ENCODE results near the gene ANKS3. TPM values are rescaled to one million over a fixed set of nuclear protein-coding genes. Genes with fewer than 3 reads are reported as not detected.

ANKS3 gene
- total and polyA plus RNA-seq, 10 of the 15 experiments (the other 5 are each of a cell fraction or from before 2014, with no cell fraction given): 0.29 to 14.2 (median 8.5) TPM

DNA sequence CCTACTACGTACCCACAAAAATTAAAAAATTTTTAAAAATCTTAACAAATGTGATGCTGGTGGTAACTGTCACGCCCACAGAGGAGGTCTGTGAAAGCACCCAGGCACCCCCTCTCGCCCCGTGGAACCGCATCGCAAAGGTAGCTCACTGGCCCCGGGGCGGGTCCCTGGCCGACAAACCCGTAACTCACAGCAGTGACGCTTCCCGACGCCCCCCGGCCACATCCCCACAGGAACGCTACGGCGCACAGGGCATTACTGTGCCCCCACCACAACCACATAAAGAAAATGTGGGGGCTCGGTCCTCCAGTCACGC lies 366 bp downstream of the ANKS3 start:
- peaks cover 13% of the 10 kb centered on the region for H3K79me2 ChIP-seq (ENCODE audit: control insufficient read depth, insufficient read depth, low read length)
- no peak for TF ChIP-seq EGR1 (IDR thresholded peaks at IDR 0.05; ENCODE audit: borderline replicate concordance in 1 of 2, low read depth in 2 of 2, low read length in 2 of 2)
- no peak for TF ChIP-seq TCF12 (IDR thresholded peaks at IDR 0.05; ENCODE audit: low read depth, low read length)
- TF ChIP-seq WRNIP1 (IDR thresholded peaks at IDR 0.05; ENCODE audit: borderline replicate concordance, low read depth, low read length): no peak
- TF ChIP-seq CHD1 (IDR thresholded peaks at IDR 0.05; ENCODE audit: low read depth, low read length): no peak
- no peak for TF ChIP-seq BHLHE40 (IDR thresholded peaks at IDR 0.05; ENCODE audit: borderline replicate concordance in 1 of 2, low read depth in 2 of 2, low read length in 1 of 2)
- TF ChIP-seq STAT3 (IDR thresholded peaks at IDR 0.05; ENCODE audit: low read depth, low read length): no peak
- TF ChIP-seq MYC (IDR thresholded peaks at IDR 0.05; ENCODE audit: insufficient read depth, insufficient read length, insufficient replicate concordance, low read length, severe bottlenecking): no peak
- TF ChIP-seq, protein P1, sequence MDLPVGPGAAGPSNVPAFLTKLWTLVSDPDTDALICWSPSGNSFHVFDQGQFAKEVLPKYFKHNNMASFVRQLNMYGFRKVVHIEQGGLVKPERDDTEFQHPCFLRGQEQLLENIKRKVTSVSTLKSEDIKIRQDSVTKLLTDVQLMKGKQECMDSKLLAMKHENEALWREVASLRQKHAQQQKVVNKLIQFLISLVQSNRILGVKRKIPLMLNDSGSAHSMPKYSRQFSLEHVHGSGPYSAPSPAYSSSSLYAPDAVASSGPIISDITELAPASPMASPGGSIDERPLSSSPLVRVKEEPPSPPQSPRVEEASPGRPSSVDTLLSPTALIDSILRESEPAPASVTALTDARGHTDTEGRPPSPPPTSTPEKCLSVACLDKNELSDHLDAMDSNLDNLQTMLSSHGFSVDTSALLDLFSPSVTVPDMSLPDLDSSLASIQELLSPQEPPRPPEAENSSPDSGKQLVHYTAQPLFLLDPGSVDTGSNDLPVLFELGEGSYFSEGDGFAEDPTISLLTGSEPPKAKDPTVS (IDR thresholded peaks at IDR 0.05; ENCODE audit: low read depth, low read length): no peak
- TF ChIP-seq POLR2AphosphoS2 (IDR thresholded peaks at IDR 0.05; ENCODE audit: low read depth, low read length): no peak
- TF ChIP-seq BRCA1 (IDR thresholded peaks at IDR 0.05; ENCODE audit: low read depth, low read length): no peak
- TF ChIP-seq MEF2A (IDR thresholded peaks at IDR 0.05; ENCODE audit: insufficient read depth, low read depth, low read length): no peak
- TF ChIP-seq HDAC2 (IDR thresholded peaks at IDR 0.05): no peak
- no peak for TF ChIP-seq SIN3A (IDR thresholded peaks at IDR 0.05; ENCODE audit: low read depth, low read length)
- TF ChIP-seq, protein P2, sequence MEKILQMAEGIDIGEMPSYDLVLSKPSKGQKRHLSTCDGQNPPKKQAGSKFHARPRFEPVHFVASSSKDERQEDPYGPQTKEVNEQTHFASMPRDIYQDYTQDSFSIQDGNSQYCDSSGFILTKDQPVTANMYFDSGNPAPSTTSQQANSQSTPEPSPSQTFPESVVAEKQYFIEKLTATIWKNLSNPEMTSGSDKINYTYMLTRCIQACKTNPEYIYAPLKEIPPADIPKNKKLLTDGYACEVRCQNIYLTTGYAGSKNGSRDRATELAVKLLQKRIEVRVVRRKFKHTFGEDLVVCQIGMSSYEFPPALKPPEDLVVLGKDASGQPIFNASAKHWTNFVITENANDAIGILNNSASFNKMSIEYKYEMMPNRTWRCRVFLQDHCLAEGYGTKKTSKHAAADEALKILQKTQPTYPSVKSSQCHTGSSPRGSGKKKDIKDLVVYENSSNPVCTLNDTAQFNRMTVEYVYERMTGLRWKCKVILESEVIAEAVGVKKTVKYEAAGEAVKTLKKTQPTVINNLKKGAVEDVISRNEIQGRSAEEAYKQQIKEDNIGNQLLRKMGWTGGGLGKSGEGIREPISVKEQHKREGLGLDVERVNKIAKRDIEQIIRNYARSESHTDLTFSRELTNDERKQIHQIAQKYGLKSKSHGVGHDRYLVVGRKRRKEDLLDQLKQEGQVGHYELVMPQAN (conservative IDR thresholded peaks at IDR 0.05): 0 out of 2 replicates have a peak, but pooled peaks have one; percentile 10
- TF ChIP-seq CBFB (IDR thresholded peaks at IDR 0.05; ENCODE audit: low read depth): peak; percentile 2; the same call in 1 of the 2 replicates
- no peak for TF ChIP-seq TAF1 (IDR thresholded peaks at IDR 0.05; ENCODE audit: borderline replicate concordance, low read depth, low read length)
- H3K36me3 ChIP-seq (ENCODE audit: control insufficient read depth in 2 of 2, insufficient read depth in 2 of 2, low read length in 1 of 2): no peaks in the 10 kb centered on the region; a peak in 1 of 4 replicates
- no TSS peak for BruUV-seq (replicated peaks)
- ChIA-PET RAD21 (ENCODE audit: unreplicated experiment) (interaction anchor here (1.1 to 2.7 kb wide), 10 partner anchors 33 to 184 kb away, joined by 3 to 18 read pairs (median 7); partner anchors contain the start of genes GLYR1, MGRN1, NUDT16L1 and ROGDI), CTCF (interaction anchor here (0.7 to 2.7 kb wide), 7 partner anchors 9 to 99 kb away, joined by 3 to 11 read pairs (median 4); partner anchors contain the start of gene ROGDI), SMC1A (ENCODE audit: uncharacterized antibody, unreplicated experiment) (interaction anchor here (0.8 to 2.3 kb wide), 6 partner anchors 27 to 110 kb away, joined by 3 to 15 read pairs (median 4); partner anchors contain the start of genes MGRN1 and ZNF500), POLR2A (interaction anchor here (0.6 to 2.0 kb wide), 8 partner anchors 31 to 109 kb away, joined by 3 to 15 read pairs (median 4); partner anchors contain the start of genes MGRN1 and NUDT16L1)
- peak overlapping the region; percentile 100 for H3K4me2 ChIP-seq (ENCODE audit: control insufficient read depth, insufficient read depth)
- 1% methylated on average over 19 of the region's 19 CpGs for WGBS (ENCODE audit: insufficient coverage, insufficient replicate concordance, low lambda C conversion rate, missing lambda C conversion rate)
- peak overlapping the region; percentile 87 for H3K4me3 ChIP-seq
- no peaks in the 10 kb centered on the region for H3K9me3 ChIP-seq (replicated peaks; ENCODE audit: control insufficient read depth, insufficient read depth, low read length)
- peaks cover 2% of the 10 kb centered on the region; the same call in 1 of the 2 replicates for H3K4me1 ChIP-seq (ENCODE audit: control insufficient read depth, insufficient read depth, low read length)
- H3K27me3 ChIP-seq (replicated peaks in 1 of 2; ENCODE audit: control insufficient read depth in 2 of 2, insufficient read depth in 2 of 2, low read length in 1 of 2): no peaks in the 10 kb centered on the region
- intact Hi-C loops (cut with micrococcal nuclease; ENCODE audit: unreplicated experiment) (loop anchor here (2.0 kb wide), 2 partner anchors 35 to 69 kb away; partner anchors contain the start of gene ROGDI), in situ Hi-C loops (cut with MboI) (no loop called here)
- H4K20me1 ChIP-seq (ENCODE audit: control insufficient read depth, insufficient read depth): no peaks in the 10 kb centered on the region
- peak overlapping the region; percentile 95 for H2AFZ ChIP-seq (ENCODE audit: control insufficient read depth, low read depth, low read length)
- peak; percentile 13 for ATAC-seq
- H3K27ac ChIP-seq (ENCODE audit: control insufficient read depth, insufficient read depth): peak overlapping the region; percentile 73
- peak overlapping the region; percentile 92 for H3K9ac ChIP-seq (ENCODE audit: control insufficient read depth, insufficient read depth, low read length)
- FAIRE-seq: no peak
- no peak for DNase-seq (ENCODE audit: low read depth, low spot score)
